Neural progenitor cell (in vitro differentiated cells): Measurements from ENCODE around the gene ISL2.
A peak's percentile ranks its signal among the peaks of the same experiment; 100 is the strongest.

Experiments used
- EZH2phosphoT487 ChIP-seq: fragments of 200-600 bp; sonication (generic); IDR thresholded peaks from 2 replicates; pipeline ENCODE4 v1.6.1; 2017; ENCODE audit warnings: antibody characterized with exemption
- TF ChIP-seq, protein P1 (sequence below): fragments of 200-600 bp; sonication (generic); IDR thresholded peaks from 2 replicates; pipeline ENCODE4 v1.5.1; 2017; ENCODE audit warnings: antibody characterized with exemption, mild to moderate bottlenecking

DNA sequence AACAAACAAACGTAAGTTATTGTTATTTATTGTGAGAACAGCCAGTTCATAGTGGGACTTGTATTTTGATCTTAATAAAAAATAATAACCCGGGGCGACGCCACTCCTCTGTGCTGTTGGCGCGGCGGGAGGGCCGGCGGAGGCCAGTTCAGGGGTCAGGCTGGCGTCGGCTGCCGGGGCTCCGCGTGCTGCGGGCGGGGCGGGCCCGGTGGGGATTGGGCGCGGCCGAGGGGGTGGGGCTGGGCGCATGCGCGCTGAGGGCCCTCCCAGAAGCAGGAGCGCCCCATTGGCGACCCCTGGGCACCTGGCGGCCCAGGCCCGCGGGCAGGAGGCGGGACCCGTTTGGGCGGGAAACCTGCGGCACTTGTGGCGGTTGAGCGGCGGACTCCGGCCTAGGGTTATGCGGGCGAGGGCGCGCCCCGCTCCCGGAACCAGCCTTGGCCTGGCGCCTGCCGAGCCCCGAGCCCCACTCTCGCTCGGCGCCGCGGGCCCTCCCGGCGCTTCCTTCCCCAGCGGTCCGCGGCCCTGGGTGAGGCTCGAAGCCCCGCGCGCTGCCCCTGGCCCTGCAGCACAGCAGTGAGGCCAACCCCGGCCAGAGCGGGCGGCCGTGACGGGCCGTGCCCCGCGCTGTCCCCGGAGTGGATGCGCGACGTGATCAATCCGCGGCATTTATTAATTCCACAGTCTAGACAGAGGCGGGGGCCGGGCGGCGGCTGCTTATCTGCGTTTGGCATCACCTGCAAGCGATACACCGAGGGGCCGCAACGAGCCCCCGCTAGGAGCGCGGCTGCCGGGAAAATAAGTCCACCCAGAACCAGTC, 6.0 kb downstream of the ISL2 start:
- TF ChIP-seq, protein P1, sequence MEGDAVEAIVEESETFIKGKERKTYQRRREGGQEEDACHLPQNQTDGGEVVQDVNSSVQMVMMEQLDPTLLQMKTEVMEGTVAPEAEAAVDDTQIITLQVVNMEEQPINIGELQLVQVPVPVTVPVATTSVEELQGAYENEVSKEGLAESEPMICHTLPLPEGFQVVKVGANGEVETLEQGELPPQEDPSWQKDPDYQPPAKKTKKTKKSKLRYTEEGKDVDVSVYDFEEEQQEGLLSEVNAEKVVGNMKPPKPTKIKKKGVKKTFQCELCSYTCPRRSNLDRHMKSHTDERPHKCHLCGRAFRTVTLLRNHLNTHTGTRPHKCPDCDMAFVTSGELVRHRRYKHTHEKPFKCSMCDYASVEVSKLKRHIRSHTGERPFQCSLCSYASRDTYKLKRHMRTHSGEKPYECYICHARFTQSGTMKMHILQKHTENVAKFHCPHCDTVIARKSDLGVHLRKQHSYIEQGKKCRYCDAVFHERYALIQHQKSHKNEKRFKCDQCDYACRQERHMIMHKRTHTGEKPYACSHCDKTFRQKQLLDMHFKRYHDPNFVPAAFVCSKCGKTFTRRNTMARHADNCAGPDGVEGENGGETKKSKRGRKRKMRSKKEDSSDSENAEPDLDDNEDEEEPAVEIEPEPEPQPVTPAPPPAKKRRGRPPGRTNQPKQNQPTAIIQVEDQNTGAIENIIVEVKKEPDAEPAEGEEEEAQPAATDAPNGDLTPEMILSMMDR, result no peak
- TF ChIP-seq EZH2phosphoT487, result peak; percentile 75
